H1 (cell line): ENCODE measurements around the gene PRSS16. TPM values are rescaled to one million over a fixed set of nuclear protein-coding genes. Genes with fewer than 3 reads are reported as not detected.

Experiments used
- CTCF ChIA-PET: fragments of 300-600 bp; sonication (Branson Sonifier 250); formaldehyde crosslinking; loops from one replicate; lab custom pipeline; 2021; ENCODE audit not compliant: partially characterized antibody; lab: Charles Lee
- POLR2A ChIA-PET: fragments of 300-600 bp; sonication (Branson Sonifier 250); formaldehyde crosslinking; loops from one replicate; lab custom pipeline; 2021; ENCODE audit warnings: inconsistent platforms; ENCODE audit not compliant: partially characterized antibody; lab: Charles Lee
- DNase-seq, 2 experiments: peaks; one replicate each; pipeline versions ENCODE4 v3.0.0 to v3.0.0-alpha.2; 2010 to 2022; ENCODE audit warnings: low spot score in 2 of 2, low read depth in 1 of 2, mixed read lengths in 1 of 2
- FAIRE-seq: peaks from 2 replicates; lab custom pipeline; 2011; peaks lifted over from hg19 to GRCh38; lab: Jason Lieb, UNC
- H2AFZ ChIP-seq: 2 replicates; pipeline ENCODE4 v1.8.1; 2012; ENCODE audit warnings: low read length, inconsistent platforms
- H2AK5ac ChIP-seq: 2 replicates; pipeline ENCODE4 v1.6.1; 2013; ENCODE audit warnings: low read depth, low read length
- H2BK120ac ChIP-seq: replicated peaks from 2 replicates; pipeline ENCODE3; 2013; ENCODE audit warnings: low read depth, low read length, inconsistent platforms
- H2BK12ac ChIP-seq: 2 replicates; pipeline ENCODE4 v1.6.1; 2013; ENCODE audit warnings: low read depth, low read length
- H2BK15ac ChIP-seq: 2 replicates; pipeline ENCODE4 v1.6.1; 2013; ENCODE audit warnings: low read length
- H2BK20ac ChIP-seq: 2 replicates; pipeline ENCODE4 v1.6.1; 2013; ENCODE audit warnings: low read length
- H2BK5ac ChIP-seq: 2 replicates; pipeline ENCODE4 v1.6.1; 2013; ENCODE audit warnings: low read depth, low read length
- H3K14ac ChIP-seq: 2 replicates; pipeline ENCODE4 v1.6.1; 2013; ENCODE audit warnings: inconsistent platforms; ENCODE audit not compliant: insufficient read length
- H3K18ac ChIP-seq: 2 replicates; pipeline ENCODE4 v1.6.1; 2013; ENCODE audit warnings: low read length; ENCODE audit errors: extremely low read depth
- H3K23ac ChIP-seq: 2 replicates; pipeline ENCODE4 v1.6.1; 2013; ENCODE audit warnings: inconsistent platforms; ENCODE audit not compliant: insufficient read length
- H3K23me2 ChIP-seq: 2 replicates; pipeline ENCODE4 v1.6.1; 2013; ENCODE audit warnings: low read depth, low read length
- H3K27ac ChIP-seq: 2 replicates; pipeline ENCODE4 v1.6.1; 2011; ENCODE audit warnings: low read depth, low read length, inconsistent platforms
- H3K27me3 ChIP-seq, 4 experiments: replicated peaks in 1 of 4; 1 replicate in 1 of 4; 2 replicates in 3 of 4; pipeline versions ENCODE4 v1.6.1 to v1.8.1; 2011 to 2013; ENCODE audit warnings: low read length in 3 of 4, mild to moderate bottlenecking in 3 of 4, inconsistent platforms in 2 of 4, mixed read lengths in 2 of 4, moderate library complexity in 1 of 4; ENCODE audit not compliant: control insufficient read depth in 3 of 4, insufficient read depth in 3 of 4; ENCODE audit errors: extremely low read depth in 1 of 4
- H3K36me3 ChIP-seq, 4 experiments: 2 replicates each; pipeline versions ENCODE4 v1.6.1 to v1.8.1; 2011 to 2013; ENCODE audit warnings: mild to moderate bottlenecking in 4 of 4, low read length in 3 of 4, moderate library complexity in 2 of 4, control low read depth in 1 of 4, inconsistent platforms in 1 of 4; ENCODE audit not compliant: insufficient read depth in 4 of 4, control insufficient read depth in 2 of 4
- H3K4ac ChIP-seq: replicated peaks from 2 replicates; pipeline ENCODE3; 2013; ENCODE audit warnings: low read length, low read depth, mixed read lengths, inconsistent platforms; ENCODE audit not compliant: insufficient read length
- H3K4me1 ChIP-seq, 4 experiments: replicated peaks in 1 of 4; 1 replicate in 1 of 4; 2 replicates in 3 of 4; pipeline versions ENCODE4 v1.6.1 to v1.8.1; 2011 to 2013; ENCODE audit warnings: low read length in 3 of 4, inconsistent platforms in 2 of 4, mixed read lengths in 1 of 4; ENCODE audit not compliant: insufficient read depth in 4 of 4, control insufficient read depth in 3 of 4
- H3K4me2 ChIP-seq, 2 experiments: 2 replicates each; pipeline versions ENCODE4 v1.6.1 to v1.8.1; 2011 to 2013; ENCODE audit warnings: low read depth in 2 of 2, low read length in 2 of 2, control low read depth in 1 of 2, inconsistent platforms in 1 of 2, mild to moderate bottlenecking in 1 of 2; ENCODE audit not compliant: insufficient read depth in 1 of 2
- H3K4me3 ChIP-seq, 4 experiments: fragments of 200-600, 300-600 bp in 1 of 4; sonication (generic), shearing (Covaris generic), sonication (Bioruptor Twin) in 1 of 4; 2 replicates each; pipeline versions ENCODE4 v1.5.1 to v1.8.1; 2011 to 2016; ENCODE audit warnings: low read length in 4 of 4, low read depth in 3 of 4, control low read depth in 2 of 4, inconsistent platforms in 2 of 4, mild to moderate bottlenecking in 2 of 4, mixed read lengths in 1 of 4, moderate library complexity in 1 of 4; ENCODE audit not compliant: insufficient read depth in 2 of 4; ENCODE audit errors: extremely low read depth in 1 of 4
- H3K56ac ChIP-seq: replicated peaks from 2 replicates; pipeline ENCODE3; 2013; ENCODE audit warnings: low read depth, mild to moderate bottlenecking, mixed read lengths, low read length, inconsistent platforms; ENCODE audit not compliant: insufficient read length
- H3K79me1 ChIP-seq: 2 replicates; pipeline ENCODE4 v1.6.1; 2013; ENCODE audit warnings: low read depth, low read length, control low read depth
- H3K79me2 ChIP-seq, 2 experiments: 2 replicates each; pipeline versions ENCODE4 v1.6.1 to v1.8.1; 2012 to 2013; ENCODE audit warnings: low read length in 2 of 2, mild to moderate bottlenecking in 2 of 2, inconsistent platforms in 1 of 2; ENCODE audit not compliant: insufficient read depth in 2 of 2, control insufficient read depth in 1 of 2
- H3K9ac ChIP-seq, 4 experiments: replicated peaks in 1 of 4; 1 replicate in 1 of 4; 2 replicates in 3 of 4; pipeline versions ENCODE4 v1.6.1 to v1.8.1; 2011 to 2013; ENCODE audit warnings: low read depth in 3 of 4, low read length in 3 of 4, control low read depth in 2 of 4, mild to moderate bottlenecking in 2 of 4, moderate library complexity in 2 of 4, inconsistent platforms in 1 of 4; ENCODE audit errors: extremely low read depth in 1 of 4
- H3K9me3 ChIP-seq, 2 experiments: 2 replicates each; pipeline versions ENCODE4 v1.6.1 to v1.8.1; 2012 to 2013; ENCODE audit warnings: mild to moderate bottlenecking in 2 of 2, moderate library complexity in 2 of 2, control low read depth in 1 of 2, inconsistent platforms in 1 of 2, low read depth in 1 of 2, low read length in 1 of 2, mixed read lengths in 1 of 2; ENCODE audit not compliant: insufficient read depth in 2 of 2
- H4K20me1 ChIP-seq, 2 experiments: replicated peaks in 1 of 2; 2 replicates each; pipeline versions ENCODE3 to v1.8.1; 2011 to 2013; ENCODE audit warnings: inconsistent platforms in 2 of 2, low read length in 2 of 2, mild to moderate bottlenecking in 1 of 2; ENCODE audit not compliant: insufficient read depth in 2 of 2, control insufficient read depth in 1 of 2
- H4K5ac ChIP-seq: 2 replicates; pipeline ENCODE4 v1.6.1; 2013; ENCODE audit warnings: low read length, low read depth, mixed read lengths, inconsistent platforms; ENCODE audit not compliant: insufficient read length
- H4K8ac ChIP-seq: 2 replicates; pipeline ENCODE4 v1.8.0; 2013; ENCODE audit warnings: mild to moderate bottlenecking, moderate library complexity, low read length, inconsistent platforms; ENCODE audit not compliant: insufficient read depth; ENCODE audit errors: extremely low read depth
- H4K91ac ChIP-seq: replicated peaks from 2 replicates; pipeline ENCODE3; 2013; ENCODE audit warnings: low read length, mixed read lengths, inconsistent platforms; ENCODE audit not compliant: insufficient read length
- CHD2 ChIP-seq: IDR thresholded peaks from 2 replicates; pipeline ENCODE4 v1.6.1; 2012; ENCODE audit warnings: low read length, improper control_type of control experiment
- CREB1 ChIP-seq: IDR thresholded peaks from 2 replicates; pipeline ENCODE4 v1.6.1; 2012; ENCODE audit warnings: inconsistent platforms
- CTCF ChIP-seq, 3 experiments: IDR thresholded peaks; 1 replicate in 2 of 3; 2 replicates in 1 of 3; pipeline versions ENCODE4 v1.5.1 to v1.6.1; 2011; ENCODE audit warnings: low read length in 3 of 3, mild to moderate bottlenecking in 3 of 3, inconsistent platforms in 2 of 3, low read depth in 1 of 3, moderate library complexity in 1 of 3; ENCODE audit not compliant: insufficient read depth in 1 of 3; ENCODE audit errors: control extremely low read depth in 1 of 3
- KDM4A ChIP-seq: IDR thresholded peaks from one replicate; pipeline ENCODE4 v1.7.1; 2012; ENCODE audit warnings: low read depth, mild to moderate bottlenecking, moderate library complexity, low read length, inconsistent platforms; ENCODE audit not compliant: severe bottlenecking
- POLR2A ChIP-seq, 2 experiments: IDR thresholded peaks; 1 replicate in 1 of 2; 2 replicates in 1 of 2; pipeline ENCODE4 v1.6.1; 2011; ENCODE audit warnings: low read depth in 2 of 2, low read length in 2 of 2, mild to moderate bottlenecking in 2 of 2; ENCODE audit errors: control extremely low read depth in 1 of 2
- POLR2AphosphoS5 ChIP-seq: IDR thresholded peaks from 2 replicates; pipeline ENCODE4 v1.6.1; 2011; ENCODE audit warnings: low read depth, low read length
- SP1 ChIP-seq: IDR thresholded peaks from 2 replicates; pipeline ENCODE4 v1.6.1; 2011; ENCODE audit warnings: low read depth, low read length
- TAF1 ChIP-seq: IDR thresholded peaks from 2 replicates; pipeline ENCODE4 v1.6.1; 2011; ENCODE audit warnings: mild to moderate bottlenecking, low read depth, low read length
- TBP ChIP-seq: IDR thresholded peaks from 2 replicates; pipeline ENCODE4 v1.6.1; 2011; ENCODE audit warnings: low read depth, low read length, improper control_type of control experiment
- ZNF274 ChIP-seq: IDR thresholded peaks from 2 replicates; pipeline ENCODE4 v1.7.0; 2012; ENCODE audit warnings: low read length, borderline replicate concordance; ENCODE audit errors: extremely low read depth
- WGBS, 2 experiments: shearing (Covaris generic) in 1 of 2; methylation state at CpG; one replicate each; pipeline versions ENCODE4 v1.1.6 to v1.1.7; 2013 to 2015; ENCODE audit warnings: low lambda C conversion rate in 2 of 2, mixed read lengths in 2 of 2, inconsistent platforms in 1 of 2, low coverage in 1 of 2, missing lambda C conversion rate in 1 of 2; ENCODE audit not compliant: insufficient replicate concordance in 2 of 2, insufficient coverage in 1 of 2, insufficient read length in 1 of 2; ENCODE audit errors: extremely low coverage in 1 of 2, missing lambda C conversion rate in 1 of 2; 5-methylcytosine and 5-hydroxymethylcytosine counted together
- polyA plus RNA-seq, 7 experiments: library from polyadenylated mRNA; depleted of rRNA in 3 of 7; stranded (reverse) in 5 of 7; unstranded in 2 of 7; fragments of >200 nt in 5 of 7; fragments of 200-250 nt in 2 of 7; gene quantifications; 1 replicate in 5 of 7; 2 replicates in 1 of 7; 4 replicates in 1 of 7; pipeline versions ENCODE4 v1.2.1 to v1.2.3, GENCODE V29; 2011 to 2013; ENCODE audit warnings: missing spikeins in 2 of 7, mixed read lengths in 2 of 7
- total RNA-seq: library from RNA; stranded (reverse); fragmentation: NEBNext Ultra II Directional; extraction: Animal tissue kit (Norgen Biotek cat#: 25700); gene quantifications from 2 replicates; pipeline ENCODE4 v1.2.1, GENCODE V29; 2021

PRSS16 gene
- total and polyA plus RNA-seq, 2 of the 8 experiments (the other 6 are each of a cell fraction or from before 2014, with no cell fraction given): 20.2 to 38.9 TPM

- H3K56ac ChIP-seq: peak overlapping the region; percentile 84
- H3K36me3 ChIP-seq: no peaks in the 10 kb centered on the region
- H2BK20ac ChIP-seq: no peak overlapping the region
- DNase-seq (peak; percentile 92 to 93), FAIRE-seq (peak; percentile 52)
- H4K8ac ChIP-seq: peak overlapping the region; percentile 93; the same call in 1 of the 2 replicates
- no peak overlapping the region for H2BK12ac ChIP-seq
- peak overlapping the region; percentile 37; the same call in 1 of the 2 replicates for H2AFZ ChIP-seq
- H3K18ac ChIP-seq: peak overlapping the region; percentile 95
- H3K4me2 ChIP-seq: peak overlapping the region; percentile 78 to 82
- peaks cover 2 to 8% (median 3%) of the 10 kb centered on the region in 4 experiments; a peak in 4 of 7 replicates for H3K4me1 ChIP-seq
- H3K14ac ChIP-seq: no peak overlapping the region
- no peaks in the 10 kb centered on the region for H4K20me1 ChIP-seq
- POLR2A ChIA-PET: interaction anchor here (1.0 to 2.3 kb wide), 8 partner anchors 9 to 113 kb away, joined by 3 to 15 read pairs (median 4); a partner anchor contains a TSS
- H3K79me2 ChIP-seq: no peaks in the 10 kb centered on the region
- H3K9me3 ChIP-seq: no peaks in the 10 kb centered on the region
- H3K27me3 ChIP-seq: peaks cover 0 to 5% (median 0%) of the 10 kb centered on the region in 4 experiments; a peak in 4 of 7 replicates
- H4K5ac ChIP-seq: peak overlapping the region; percentile 85
- H3K4ac ChIP-seq: no peak overlapping the region
- H2BK120ac ChIP-seq: no peak overlapping the region
- H4K91ac ChIP-seq: no peak overlapping the region
- H2BK15ac ChIP-seq: no peak overlapping the region; the same call in 1 of the 2 replicates
- CTCF ChIA-PET: interaction anchor here (0.5 to 2.4 kb wide), 18 partner anchors 9 to 552 kb away, joined by 3 to 12 read pairs (median 4); no protein-coding TSS in a partner anchor
- H3K23me2 ChIP-seq: no peaks in the 10 kb centered on the region
- 4% methylated on average over 28 of the region's 46 CpGs; no CpG with 5 or more reads in 1 of the 2 experiments for WGBS, 2 experiments
- peak overlapping the region; percentile 86 for H2BK5ac ChIP-seq
- no peak overlapping the region for H3K23ac ChIP-seq
- H3K9ac ChIP-seq: peak overlapping the region in 3 of 4 experiments; percentile 65 to 82 (median 80); a peak in 5 of 7 replicates
- no peaks in the 10 kb centered on the region for H3K79me1 ChIP-seq
- H3K4me3 ChIP-seq: peak overlapping the region; percentile 70 to 95 (median 82)
- no peak overlapping the region for H2AK5ac ChIP-seq
- H3K27ac ChIP-seq: peak overlapping the region; percentile 84; the same call in 1 of the 2 replicates
- TF ChIP-seq POLR2A (IDR thresholded peaks at IDR 0.05; ENCODE audit: control extremely low read depth in 1 of 2, low read depth in 2 of 2, low read length in 2 of 2) (peak; percentile 62 to 71), CHD2 (peak; percentile 53; the same call in 1 of the 2 replicates), CTCF (IDR thresholded peaks at IDR 0.05; ENCODE audit: control extremely low read depth in 1 of 3, insufficient read depth in 1 of 3, low read depth in 1 of 3, low read length in 3 of 3) (peak; percentile 60 to 72 (median 66)), CREB1 (peak; percentile 81), KDM4A (peak; percentile 67), ZNF274 (no peak), SP1 (peak; percentile 84; the same call in 1 of the 2 replicates), TBP (peak; percentile 55), TAF1 (peak; percentile 72; the same call in 1 of the 2 replicates), POLR2AphosphoS5 (peak; percentile 64)
Observed at GRCh38 chr6:27251606-27252251, 4.2 kb downstream of the PRSS16 start.
